ENCODE data around the gene KRTAP2-3. TPM values are rescaled to one million over a fixed set of nuclear protein-coding genes. Genes with fewer than 3 reads are reported as not detected.
"Not testable (repeated sequence)": the region's sequence is repeated elsewhere in the genome, so short reads cannot be mapped to it uniquely, and the experiment has no call there.

Gene KRTAP2-3
- total RNA-seq, 2 experiments from 2014 or later: not detected

DNA sequence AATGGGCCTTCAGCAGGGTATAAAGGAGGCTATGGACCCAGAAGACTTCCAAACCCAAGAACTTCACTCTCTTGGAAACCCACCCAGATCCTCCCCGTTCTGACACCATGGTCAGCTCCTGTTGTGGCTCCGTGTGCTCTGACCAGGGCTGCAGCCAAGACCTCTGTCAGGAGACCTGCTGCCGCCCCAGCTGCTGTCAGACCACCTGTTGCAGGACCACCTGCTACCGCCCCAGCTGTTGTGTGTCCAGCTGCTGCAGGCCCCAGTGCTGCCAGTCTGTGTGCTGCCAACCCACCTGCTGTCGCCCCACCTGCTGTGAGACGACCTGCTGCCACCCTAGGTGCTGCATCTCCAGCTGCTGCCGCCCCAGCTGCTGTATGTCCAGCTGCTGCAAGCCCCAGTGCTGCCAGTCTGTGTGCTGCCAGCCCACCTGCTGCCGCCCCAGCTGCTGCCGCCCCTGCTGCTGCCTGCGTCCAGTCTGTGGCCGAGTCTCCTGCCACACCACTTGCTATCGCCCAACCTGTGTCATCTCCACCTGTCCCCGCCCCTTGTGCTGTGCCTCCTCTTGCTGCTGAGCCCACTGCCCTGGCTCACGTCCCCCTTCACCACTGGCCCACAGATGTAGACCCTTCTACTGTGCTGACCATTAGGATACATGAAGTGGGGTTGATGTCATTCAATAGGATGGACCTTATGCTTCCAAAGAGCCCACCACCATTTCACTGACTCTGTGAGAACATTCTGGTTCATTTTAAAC, 24.4 kb upstream of the KRTAP2-3 start, which contains the start of gene KRTAP4-7:
Gene KRTAP4-7 (plus strand): TSS at position 51 of the 757 bp plus-strand sequence. CDS start 57 bp downstream, at position 108.
- peaks cover 15% of the 10 kb centered on the region for H3K27me3 Mint-ChIP-seq
- H3K4me3 Mint-ChIP-seq; H3K27ac Mint-ChIP-seq; H3K36me3 Mint-ChIP-seq; ATAC-seq; H3K4me1 Mint-ChIP-seq; CTCF ChIA-PET; DNase-seq; H3K9me3 Mint-ChIP-seq (ENCODE audit: low read depth): not testable (repeated sequence)

DNA sequence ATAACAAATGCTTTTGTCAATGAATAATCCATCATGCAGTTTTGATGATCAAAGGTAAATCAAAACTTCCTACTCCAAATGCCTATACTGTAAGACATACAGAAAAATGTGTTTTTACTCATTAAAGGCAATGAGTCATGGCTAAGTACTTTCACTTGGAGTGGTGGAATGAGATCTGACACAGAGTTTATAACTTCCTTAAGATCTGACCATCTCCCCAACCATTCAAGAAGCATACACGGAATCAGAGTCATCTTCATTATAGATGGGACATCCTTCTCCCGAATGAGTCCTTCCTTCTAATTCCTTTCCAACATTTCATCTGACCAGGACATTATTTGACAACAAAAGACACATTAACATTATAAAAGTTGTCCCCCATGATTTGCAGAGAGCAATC, 23.5 kb upstream of the KRTAP2-3 start:
- ATAC-seq; H3K36me3 Mint-ChIP-seq; CTCF ChIA-PET; H3K4me3 Mint-ChIP-seq; DNase-seq; H3K9me3 Mint-ChIP-seq (ENCODE audit: low read depth); H3K27ac Mint-ChIP-seq; H3K4me1 Mint-ChIP-seq: not testable (repeated sequence)
- peaks cover 15% of the 10 kb centered on the region for H3K27me3 Mint-ChIP-seq

DNA sequence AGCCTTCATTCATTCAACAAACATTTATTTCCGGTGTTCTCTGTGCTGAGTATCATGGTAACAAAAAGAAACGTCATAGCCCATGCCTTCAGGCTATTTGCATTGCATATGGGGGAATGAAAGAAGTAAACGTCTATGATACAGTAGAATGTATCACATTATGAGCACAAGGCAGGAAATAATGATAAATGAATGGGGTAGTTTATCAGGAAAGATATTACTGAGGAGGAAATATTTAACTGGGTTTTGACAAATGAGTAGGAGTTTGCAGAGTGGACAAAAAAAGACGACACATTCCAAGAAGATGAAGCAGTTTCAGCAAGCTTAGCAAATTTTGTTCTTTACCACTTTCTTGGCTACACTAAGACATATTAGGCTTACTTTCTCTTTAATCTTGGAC, 22.7 kb upstream of the KRTAP2-3 start:
- CTCF ChIA-PET: no interaction called here
- no peaks in the 10 kb centered on the region for H3K36me3 Mint-ChIP-seq
- H3K4me3 Mint-ChIP-seq: no peak overlapping the region
- no peaks in the 10 kb centered on the region for H3K9me3 Mint-ChIP-seq (ENCODE audit: low read depth)
- no peaks in the 10 kb centered on the region for H3K4me1 Mint-ChIP-seq
- DNase-seq (no peak), ATAC-seq (no peak)
- H3K27ac Mint-ChIP-seq: no peak overlapping the region
- peaks cover 15% of the 10 kb centered on the region for H3K27me3 Mint-ChIP-seq

DNA sequence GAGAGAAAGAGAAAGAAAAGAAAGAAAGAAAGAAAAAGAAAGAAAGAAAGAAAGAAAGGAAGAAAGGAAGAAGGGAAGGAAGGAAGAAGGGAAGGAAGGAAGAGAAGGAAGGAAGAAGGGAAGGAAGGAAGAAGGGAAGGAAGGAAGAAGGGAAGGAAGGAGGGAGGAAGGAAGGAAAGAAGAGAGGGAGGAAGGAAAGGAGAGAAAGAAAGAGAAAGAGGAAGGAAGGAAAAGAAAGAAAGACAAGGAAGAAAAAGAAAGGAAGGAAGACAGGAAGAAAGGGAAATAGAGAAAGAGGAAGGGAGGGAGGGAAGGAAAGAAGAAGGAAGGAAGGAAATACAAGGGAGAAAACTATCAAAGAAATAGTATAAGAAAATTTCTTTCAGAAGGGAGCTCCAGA, 16.9 kb upstream of the KRTAP2-3 start:
- Mint-ChIP-seq H3K4me1 (no peaks in the 10 kb centered on the region), H3K27me3 (peaks cover 24% of the 10 kb centered on the region), H3K36me3 (no peaks in the 10 kb centered on the region), H3K4me3 (no peak overlapping the region), H3K9me3 (ENCODE audit: low read depth) (no peaks in the 10 kb centered on the region), H3K27ac (no peak overlapping the region)
- no peak for ATAC-seq
- CTCF ChIA-PET: no interaction called here
- DNase-seq: no peak

DNA sequence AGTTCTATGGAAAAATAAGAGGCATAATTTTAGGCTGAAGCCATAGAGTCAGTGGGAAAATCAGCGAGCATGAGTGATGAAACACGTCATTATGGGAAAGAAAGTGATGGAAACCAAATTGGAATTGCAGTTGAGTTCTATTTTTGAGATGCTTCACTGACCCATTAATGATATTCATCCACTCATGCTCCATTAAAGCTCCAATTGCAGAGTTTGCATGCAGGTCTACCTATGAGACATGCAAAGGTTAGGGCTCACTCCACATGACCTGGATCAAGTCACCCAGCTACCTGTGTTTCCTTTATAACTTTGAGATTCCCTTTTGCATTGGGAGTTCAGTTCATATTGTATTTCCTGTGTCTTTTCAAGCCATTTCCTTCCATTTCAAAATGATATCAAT, 13.8 kb upstream of the KRTAP2-3 start:
- Mint-ChIP-seq H3K36me3 (no peaks in the 10 kb centered on the region), H3K27ac (no peak overlapping the region), H3K9me3 (ENCODE audit: low read depth) (no peaks in the 10 kb centered on the region), H3K27me3 (peaks cover 24% of the 10 kb centered on the region), H3K4me1 (peaks cover 2% of the 10 kb centered on the region), H3K4me3 (no peak overlapping the region)
- no peak for DNase-seq
- CTCF ChIA-PET: no interaction called here
- ATAC-seq: no peak

DNA sequence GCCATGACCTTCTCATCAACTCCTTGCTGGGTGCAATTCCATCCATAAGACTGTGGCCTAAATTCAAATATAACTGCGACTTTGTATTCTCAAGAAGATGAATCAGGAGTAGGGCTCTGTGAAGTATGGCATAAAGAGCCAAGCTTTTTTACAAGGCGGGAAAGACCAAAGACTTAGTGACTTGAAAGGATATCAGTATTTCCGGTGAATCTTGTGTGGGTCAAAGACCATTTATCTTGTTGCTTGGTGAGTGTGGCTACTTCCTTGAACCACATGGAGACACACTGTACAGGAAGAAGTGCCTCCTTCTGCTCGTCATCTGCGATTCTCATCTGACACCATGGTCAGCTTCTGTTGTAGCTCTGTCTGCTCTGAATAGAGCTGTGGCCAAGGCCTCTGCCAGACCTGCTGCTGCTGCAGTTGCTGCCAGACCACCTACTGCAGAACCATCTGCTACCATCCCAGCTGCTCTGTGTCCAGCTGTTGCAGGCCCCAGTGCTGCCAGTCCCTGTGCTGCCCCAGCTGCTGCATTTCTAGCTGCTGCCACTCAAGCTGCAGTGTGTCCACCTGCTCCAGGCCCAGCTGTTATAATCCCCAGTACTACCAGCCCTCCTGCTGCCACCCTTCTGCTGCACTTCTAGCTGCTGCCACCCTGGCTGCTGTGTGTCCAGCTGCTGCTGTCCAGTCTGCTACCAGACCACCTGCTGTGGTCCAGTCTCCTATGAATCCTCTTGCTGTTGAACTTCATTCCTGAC, 11.9 kb upstream of the KRTAP2-3 start:
- H3K27me3 Mint-ChIP-seq: peaks cover 21% of the 10 kb centered on the region
- no peaks in the 10 kb centered on the region for H3K36me3 Mint-ChIP-seq
- H3K27ac Mint-ChIP-seq: no peak overlapping the region
- CTCF ChIA-PET: no interaction called here
- DNase-seq: no peak
- no peaks in the 10 kb centered on the region for H3K9me3 Mint-ChIP-seq (ENCODE audit: low read depth)
- no peak overlapping the region for H3K4me3 Mint-ChIP-seq
- peaks cover 2% of the 10 kb centered on the region for H3K4me1 Mint-ChIP-seq
- ATAC-seq: no peak

DNA sequence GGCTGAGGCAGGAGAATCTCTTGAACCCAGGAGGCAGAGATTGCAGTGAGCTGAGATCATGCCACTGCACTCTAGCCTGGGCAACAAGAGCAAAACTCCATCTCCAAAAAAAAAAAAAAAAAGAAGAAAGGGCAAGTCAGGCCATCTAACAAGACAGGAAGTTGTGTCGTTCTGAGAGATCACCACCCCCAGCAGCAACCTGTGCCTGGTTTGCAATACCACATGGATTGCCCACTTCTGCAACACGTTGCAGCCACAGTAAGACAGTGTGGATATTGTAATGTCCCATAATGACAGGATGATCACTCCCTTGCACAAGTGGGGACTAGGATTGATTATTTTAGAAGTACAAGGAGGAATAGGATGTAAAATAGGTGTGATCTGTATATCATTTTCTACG, 9.1 kb upstream of the KRTAP2-3 start:
- H3K9me3 Mint-ChIP-seq (ENCODE audit: low read depth): no peaks in the 10 kb centered on the region
- H3K4me3 Mint-ChIP-seq: no peak overlapping the region
- H3K27me3 Mint-ChIP-seq: peaks cover 5% of the 10 kb centered on the region
- no peak overlapping the region for H3K27ac Mint-ChIP-seq
- CTCF ChIA-PET: no interaction called here
- peaks cover 7% of the 10 kb centered on the region for H3K4me1 Mint-ChIP-seq
- DNase-seq (no peak), ATAC-seq (no peak)
- no peaks in the 10 kb centered on the region for H3K36me3 Mint-ChIP-seq

DNA sequence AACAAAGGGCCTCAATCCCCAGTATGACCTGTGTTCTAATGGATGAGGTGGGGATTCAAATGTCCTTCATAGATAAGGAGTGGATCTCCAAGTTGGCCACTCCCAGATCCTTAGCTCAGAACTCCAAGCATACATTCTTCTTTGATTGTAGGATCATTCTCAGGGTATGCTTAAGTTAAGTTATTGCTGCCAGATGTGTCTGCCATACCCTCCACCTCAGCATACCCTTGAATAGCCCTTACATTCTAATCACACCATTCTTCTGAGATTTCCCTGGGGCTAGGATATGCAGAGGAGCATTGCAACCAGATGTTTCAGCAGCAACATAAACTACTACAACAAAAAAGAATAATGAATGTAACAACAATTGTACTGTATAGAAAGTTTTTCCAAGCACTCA, 7.4 kb upstream of the KRTAP2-3 start:
- Mint-ChIP-seq H3K27ac (no peak overlapping the region), H3K4me1 (peaks cover 7% of the 10 kb centered on the region), H3K9me3 (ENCODE audit: low read depth) (no peaks in the 10 kb centered on the region), H3K4me3 (no peak overlapping the region), H3K36me3 (no peaks in the 10 kb centered on the region), H3K27me3 (peaks cover 8% of the 10 kb centered on the region)
- ATAC-seq (no peak), DNase-seq (no peak)
- CTCF ChIA-PET: no interaction called here

DNA sequence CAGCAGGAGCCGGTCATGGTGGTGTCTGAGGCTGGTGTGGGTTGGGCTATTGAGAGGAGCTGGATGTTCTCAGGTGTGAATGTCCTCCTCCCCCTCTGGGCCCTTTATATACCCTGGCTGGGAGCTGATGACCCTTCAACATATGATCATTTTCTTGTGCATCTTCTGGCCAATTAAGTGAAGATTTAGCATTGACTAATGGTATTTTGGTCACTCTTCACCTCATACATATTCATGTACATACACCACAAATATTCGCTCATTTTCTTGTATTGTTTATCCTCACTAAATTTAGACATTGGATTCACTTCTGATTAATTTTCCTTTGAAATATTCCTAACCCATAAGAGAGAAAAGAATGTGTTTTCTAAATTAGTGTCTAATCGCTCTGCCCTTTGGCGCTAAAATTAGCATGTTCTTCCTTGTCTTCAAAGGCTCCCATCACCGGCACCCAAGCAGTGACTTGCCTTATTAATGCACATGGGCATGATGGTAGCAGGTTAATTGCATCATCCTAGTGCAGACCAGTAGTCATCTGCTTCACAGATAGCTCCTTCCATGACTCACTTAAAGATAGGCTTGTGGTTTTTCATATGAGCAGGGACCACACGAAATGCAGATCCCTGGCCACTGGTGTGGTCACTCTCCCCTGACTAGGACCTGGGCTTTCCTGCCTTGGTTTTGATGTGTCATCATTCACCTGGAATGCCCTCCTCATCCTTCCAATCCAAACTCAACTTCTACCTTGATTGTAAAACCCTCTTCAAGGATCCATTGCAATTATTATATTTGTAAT, 6.1 kb upstream of the KRTAP2-3 start, which contains the start of gene KRTAP2-4:
Gene KRTAP2-4 (minus strand): TSS at position 51 of the 796 bp plus-strand sequence. CDS start 34 bp downstream, at position 17.
- Mint-ChIP-seq H3K27ac (no peak within 1 kb of the TSS), H3K9me3 (ENCODE audit: low read depth) (no peaks in the 10 kb centered on the region), H3K27me3 (peaks cover 16% of the 10 kb centered on the region), H3K4me3 (no peak within 1 kb of the TSS), H3K36me3 (no peaks in the 10 kb centered on the region), H3K4me1 (peaks cover 7% of the 10 kb centered on the region)
- DNase-seq (no peak), ATAC-seq (no peak)
- CTCF ChIA-PET: no interaction called here

DNA sequence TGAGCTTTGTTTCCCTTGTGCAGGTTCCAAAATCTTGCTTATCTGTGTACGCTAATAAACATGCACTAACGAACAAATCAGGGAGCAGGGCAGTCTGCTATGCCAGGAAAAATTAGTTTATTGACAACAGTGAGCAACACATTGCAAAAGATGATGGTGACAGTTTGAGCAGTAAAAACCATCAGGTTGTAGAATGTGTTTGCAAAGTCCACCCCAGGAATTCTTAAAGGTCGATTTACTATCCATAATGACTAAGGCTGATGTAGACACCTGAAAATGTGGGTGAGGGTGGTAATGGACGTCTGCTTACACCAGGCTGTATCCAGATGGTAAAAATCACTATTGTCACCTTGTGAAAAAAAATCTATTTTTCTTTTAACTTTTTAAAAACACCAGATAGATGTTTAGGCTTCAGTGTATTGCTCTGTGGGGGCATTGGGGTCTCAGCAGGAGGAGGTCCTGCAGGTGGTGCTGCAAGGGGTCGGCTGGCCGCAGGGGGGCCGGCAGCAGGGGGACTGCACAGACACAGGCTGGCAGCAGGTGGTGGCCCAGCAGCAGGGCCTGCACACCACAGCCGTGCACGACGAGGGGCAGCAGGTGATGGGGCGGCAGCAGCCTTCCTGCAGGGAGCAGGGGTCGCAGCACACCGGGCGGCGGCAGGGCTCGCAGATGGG, 5.2 kb upstream of the KRTAP2-3 start:
- CTCF ChIA-PET: interaction anchor here (0.5 kb wide), 1 partner anchor 46 kb away, joined by 3 read pairs; no protein-coding TSS in a partner anchor
- DNase-seq; H3K36me3 Mint-ChIP-seq; H3K27ac Mint-ChIP-seq; H3K9me3 Mint-ChIP-seq (ENCODE audit: low read depth); ATAC-seq; H3K4me3 Mint-ChIP-seq; H3K4me1 Mint-ChIP-seq: not testable (repeated sequence)
- peaks cover 25% of the 10 kb centered on the region for H3K27me3 Mint-ChIP-seq

DNA sequence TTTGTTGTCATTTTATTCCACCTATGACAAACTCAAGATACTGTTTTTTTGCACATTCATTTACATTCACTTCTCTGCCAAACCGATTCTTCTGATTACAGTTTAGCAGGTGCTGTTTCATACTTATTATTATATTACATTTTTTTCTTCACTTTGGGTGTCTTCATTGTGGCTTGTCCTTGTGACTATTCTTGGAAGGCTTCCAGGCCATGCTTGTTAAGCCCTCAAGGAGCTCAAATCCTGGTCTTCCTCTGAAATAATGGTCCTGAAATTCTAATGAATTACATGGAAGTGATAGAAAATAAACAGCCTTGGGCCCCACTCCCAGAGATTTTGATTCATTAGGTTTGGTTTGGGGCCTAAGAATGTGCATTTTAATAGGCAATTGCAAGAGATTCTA, 4.4 kb upstream of the KRTAP2-3 start:
- Mint-ChIP-seq H3K27ac (no peak overlapping the region), H3K27me3 (peaks cover 31% of the 10 kb centered on the region), H3K4me3 (no peak overlapping the region), H3K9me3 (ENCODE audit: low read depth) (no peaks in the 10 kb centered on the region), H3K36me3 (no peaks in the 10 kb centered on the region), H3K4me1 (peaks cover 7% of the 10 kb centered on the region)
- ATAC-seq (no peak), DNase-seq (no peak)
- CTCF ChIA-PET: interaction anchor here (0.5 kb wide), 1 partner anchor 45 kb away, joined by 3 read pairs; no protein-coding TSS in a partner anchor

DNA sequence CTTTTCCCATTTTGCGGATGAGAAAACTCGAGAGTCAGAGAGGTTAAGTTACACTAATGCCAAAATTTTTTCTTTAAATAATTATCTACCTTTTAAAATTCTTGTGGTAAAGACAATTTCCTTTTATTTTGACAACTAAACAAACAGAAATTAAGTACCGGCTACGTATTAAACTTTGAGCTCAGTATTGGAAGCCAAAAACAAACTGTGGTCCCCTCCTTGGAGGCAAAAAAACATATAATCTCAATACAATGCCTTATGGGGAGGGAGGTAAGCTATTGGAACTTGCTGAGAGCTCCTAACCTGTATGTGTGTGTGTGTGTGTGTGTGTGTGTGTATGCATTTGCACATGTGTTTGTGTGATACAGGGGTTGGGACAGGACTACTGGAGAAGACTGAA, 3.5 kb upstream of the KRTAP2-3 start:
- no peak for DNase-seq
- H3K27me3 Mint-ChIP-seq: peaks cover 39% of the 10 kb centered on the region
- H3K4me1 Mint-ChIP-seq: peaks cover 5% of the 10 kb centered on the region
- CTCF ChIA-PET: no interaction called here
- no peaks in the 10 kb centered on the region for H3K9me3 Mint-ChIP-seq (ENCODE audit: low read depth)
- no peak overlapping the region for H3K27ac Mint-ChIP-seq
- no peak overlapping the region for H3K4me3 Mint-ChIP-seq
- no peak for ATAC-seq
- H3K36me3 Mint-ChIP-seq: no peaks in the 10 kb centered on the region

DNA sequence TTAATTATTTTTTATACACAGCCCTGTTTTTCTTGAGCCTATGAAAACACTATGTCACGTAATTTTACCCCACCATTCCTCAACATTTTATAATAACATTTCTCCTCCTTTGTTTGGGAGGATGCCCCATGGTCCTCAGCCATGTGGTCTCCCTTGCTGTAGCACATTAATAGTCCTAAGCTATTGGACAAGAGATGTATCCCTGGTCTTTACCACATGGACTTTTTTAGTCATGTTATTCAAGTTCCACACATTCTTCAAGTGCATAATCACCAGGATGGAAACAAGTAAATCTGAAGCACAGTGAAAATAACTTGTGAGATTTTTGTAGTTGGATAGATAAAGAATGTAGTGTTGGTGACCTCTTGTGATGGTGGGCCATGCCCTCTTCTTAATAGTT, 2.0 kb upstream of the KRTAP2-3 start:
- H3K27ac Mint-ChIP-seq: no peak overlapping the region
- ATAC-seq: no peak
- peaks cover 3% of the 10 kb centered on the region for H3K9me3 Mint-ChIP-seq (ENCODE audit: low read depth)
- no peak overlapping the region for H3K4me3 Mint-ChIP-seq
- H3K36me3 Mint-ChIP-seq: no peaks in the 10 kb centered on the region
- DNase-seq: no peak
- peaks cover 48% of the 10 kb centered on the region for H3K27me3 Mint-ChIP-seq
- CTCF ChIA-PET: no interaction called here
- H3K4me1 Mint-ChIP-seq: peaks cover 5% of the 10 kb centered on the region

Measured in activated CD8-positive, alpha-beta memory T cell treated with anti-CD3 and anti-CD28 coated beads, Interleukin-2, amount 10 ng/mL, durations not matched to agents 7 days and 5 days (primary cell).